ENCODE results near the gene RNASE13.

DNA sequence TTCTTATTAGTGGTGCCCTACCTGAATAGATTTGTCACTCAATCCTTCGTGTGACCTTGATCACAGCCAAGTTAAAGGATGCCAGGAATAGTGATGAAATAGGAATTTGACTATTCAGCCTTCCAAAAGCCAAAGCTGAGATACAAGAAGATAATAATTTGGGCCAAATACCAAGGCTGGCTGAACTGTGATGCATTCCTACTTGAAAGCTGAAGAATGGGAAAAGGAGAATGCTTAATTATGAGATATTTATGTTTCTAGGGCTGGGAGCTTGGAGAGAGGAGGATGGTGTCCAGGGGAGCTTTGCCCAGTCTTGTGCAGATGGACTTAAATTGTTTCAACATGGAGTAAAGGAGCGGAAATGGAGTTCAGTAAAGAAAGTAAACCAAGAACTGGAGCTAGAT lies 12.8 kb upstream of the RNASE13 start:
- TF ChIP-seq TAF1 (IDR thresholded peaks at IDR 0.05; ENCODE audit: borderline replicate concordance, insufficient read depth, low read length) (no peak), SIN3A (IDR thresholded peaks at IDR 0.05; ENCODE audit: borderline replicate concordance, insufficient read depth, low read length) (no peak)

Data from PFSK-1 (cell line).